ENCODE results near the gene MPHOSPH6.

Gene MPHOSPH6

DNA sequence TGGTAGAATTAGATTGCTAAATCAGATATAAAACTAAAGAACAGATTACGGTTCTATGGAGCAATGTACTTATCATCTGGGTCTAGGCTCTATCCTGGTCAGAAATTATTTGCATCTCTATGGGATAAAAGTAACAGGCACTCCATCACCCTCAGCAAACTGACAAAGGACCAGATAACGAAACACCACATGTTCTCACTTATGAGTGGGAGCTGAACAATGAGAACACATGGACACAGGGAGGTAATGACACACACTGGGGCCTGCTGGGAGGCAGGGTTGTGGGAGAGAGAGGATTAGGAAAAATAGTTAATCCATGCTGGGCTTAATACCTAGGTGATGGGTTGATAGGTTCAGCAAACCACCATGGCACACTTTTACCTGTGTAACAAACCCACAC is 61.9 kb downstream of the MPHOSPH6 start:
- FAIRE-seq, result no peak
- no peak for TF ChIP-seq POLR2A (IDR thresholded peaks at IDR 0.05; ENCODE audit: low read depth, low read length)
- no peak for TF ChIP-seq POU2F2 (IDR thresholded peaks at IDR 0.05; ENCODE audit: low read depth, low read length)
- no peak for TF ChIP-seq SPI1 (IDR thresholded peaks at IDR 0.05; ENCODE audit: low read depth, low read length)
- TF ChIP-seq TAF1 (IDR thresholded peaks at IDR 0.05; ENCODE audit: low read depth, low read length), result no peak
- TF ChIP-seq PAX5 (IDR thresholded peaks at IDR 0.05; ENCODE audit: insufficient read depth, low read length, severe bottlenecking), result no peak
- no peak for TF ChIP-seq POLR2AphosphoS5 (IDR thresholded peaks at IDR 0.05; ENCODE audit: low read depth, low read length)
- DNase-seq (ENCODE audit: insufficient read length, low spot score), result no peak

GRCh38 chr16:82105107-82105506 is 64.9 kb downstream of the MPHOSPH6 start:
- no peak for DNase-seq (ENCODE audit: insufficient read length, low spot score)
- no peak for FAIRE-seq
- no peak for TF ChIP-seq POU2F2 (IDR thresholded peaks at IDR 0.05; ENCODE audit: low read depth, low read length)
- TF ChIP-seq SPI1 (IDR thresholded peaks at IDR 0.05; ENCODE audit: low read depth, low read length), result no peak
- TF ChIP-seq TAF1 (IDR thresholded peaks at IDR 0.05; ENCODE audit: low read depth, low read length), result no peak
- no peak for TF ChIP-seq POLR2AphosphoS5 (IDR thresholded peaks at IDR 0.05; ENCODE audit: low read depth, low read length)
- TF ChIP-seq POLR2A (IDR thresholded peaks at IDR 0.05; ENCODE audit: low read depth, low read length), result no peak
- TF ChIP-seq PAX5 (IDR thresholded peaks at IDR 0.05; ENCODE audit: insufficient read depth, low read length, severe bottlenecking), result no peak
